Transverse colon (tissue), 4 donors: ENCODE measurements around the gene AGAP1.

Experiments
- EP300 ChIP-seq: sonication (generic); formaldehyde crosslinking; IDR thresholded peaks from one replicate; pipeline ENCODE4 v1.6.1; 2017; ENCODE audit warnings: antibody characterized with exemption, low read depth
- POLR2A ChIP-seq: fragments of 450-650 bp; IDR thresholded peaks from one replicate; pipeline ENCODE4 v1.6.1; 2016; ENCODE audit warnings: antibody characterized with exemption, mild to moderate bottlenecking, moderate library complexity
- POLR2AphosphoS5 ChIP-seq, 3 donors: sonication (generic); formaldehyde crosslinking; IDR thresholded peaks; one replicate each; pipeline ENCODE4 v1.6.1; 2016; ENCODE audit warnings: antibody characterized with exemption in 3 of 3
- TF ChIP-seq, protein P1 (sequence below), 5 experiments: fragments of 200-600 bp in 3 of 5; fragments of 450-650 bp in 2 of 5; sonication (generic) in 3 of 5; IDR thresholded peaks; 1 replicate in 2 of 5; 2 replicates in 3 of 5; pipeline ENCODE4 v1.5.1; 2016 to 2017; ENCODE audit warnings: antibody characterized with exemption in 5 of 5, inconsistent platforms in 3 of 5, mild to moderate bottlenecking in 2 of 5, moderate library complexity in 1 of 5

DNA sequence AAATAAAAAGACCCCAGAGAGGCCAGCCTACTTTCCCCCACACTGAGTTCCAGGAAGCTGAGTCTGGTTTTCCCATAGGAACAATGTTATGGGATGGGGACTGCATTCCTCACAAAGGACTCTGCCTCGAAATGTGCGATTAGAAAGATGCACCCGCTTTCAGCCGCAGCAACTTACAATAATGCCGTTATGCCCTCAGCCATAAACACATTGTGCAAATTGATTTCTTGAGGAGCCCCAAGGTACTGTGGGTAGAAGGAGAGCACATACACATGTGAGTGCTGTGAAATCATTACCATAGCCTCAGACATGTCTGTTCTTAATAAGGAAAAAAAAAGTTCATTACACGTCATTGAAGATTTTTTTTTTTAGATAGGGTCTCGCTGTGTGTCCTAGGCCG lies 64.7 kb downstream of the AGAP1 start:
- TF ChIP-seq POLR2A (no peak), POLR2AphosphoS5 (IDR thresholded peaks at IDR 0.05) (no peak), EP300 (no peak)
- TF ChIP-seq, protein P1, sequence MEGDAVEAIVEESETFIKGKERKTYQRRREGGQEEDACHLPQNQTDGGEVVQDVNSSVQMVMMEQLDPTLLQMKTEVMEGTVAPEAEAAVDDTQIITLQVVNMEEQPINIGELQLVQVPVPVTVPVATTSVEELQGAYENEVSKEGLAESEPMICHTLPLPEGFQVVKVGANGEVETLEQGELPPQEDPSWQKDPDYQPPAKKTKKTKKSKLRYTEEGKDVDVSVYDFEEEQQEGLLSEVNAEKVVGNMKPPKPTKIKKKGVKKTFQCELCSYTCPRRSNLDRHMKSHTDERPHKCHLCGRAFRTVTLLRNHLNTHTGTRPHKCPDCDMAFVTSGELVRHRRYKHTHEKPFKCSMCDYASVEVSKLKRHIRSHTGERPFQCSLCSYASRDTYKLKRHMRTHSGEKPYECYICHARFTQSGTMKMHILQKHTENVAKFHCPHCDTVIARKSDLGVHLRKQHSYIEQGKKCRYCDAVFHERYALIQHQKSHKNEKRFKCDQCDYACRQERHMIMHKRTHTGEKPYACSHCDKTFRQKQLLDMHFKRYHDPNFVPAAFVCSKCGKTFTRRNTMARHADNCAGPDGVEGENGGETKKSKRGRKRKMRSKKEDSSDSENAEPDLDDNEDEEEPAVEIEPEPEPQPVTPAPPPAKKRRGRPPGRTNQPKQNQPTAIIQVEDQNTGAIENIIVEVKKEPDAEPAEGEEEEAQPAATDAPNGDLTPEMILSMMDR (IDR thresholded peaks at IDR 0.05), result no peak
